Measurements from ENCODE around the gene PIP4P1.
A peak's percentile ranks its signal among the peaks of the same experiment; 100 is the strongest.

Gene PIP4P1

DNA sequence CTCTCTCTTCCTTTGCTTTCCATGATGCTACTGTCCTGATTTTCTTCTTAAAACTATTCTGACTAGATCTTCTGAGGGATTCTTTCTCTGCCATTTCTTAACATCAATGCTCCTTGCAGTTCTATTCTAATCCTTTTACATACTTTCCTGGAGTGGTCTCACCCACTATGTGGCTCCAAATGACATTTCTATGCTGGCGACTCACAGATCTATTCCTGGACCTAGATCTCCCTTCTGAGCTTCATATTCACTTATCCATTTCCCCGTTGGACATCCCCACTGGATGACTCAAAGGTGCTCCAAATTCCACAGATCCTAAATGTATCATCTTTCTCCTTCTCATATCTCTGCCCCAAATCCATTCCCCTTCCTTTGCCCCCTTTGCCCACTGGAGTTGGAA, 52.0 kb downstream of the PIP4P1 start:
- DNase-seq (ENCODE audit: low spot score) (peak; percentile 20), FAIRE-seq (no peak)

Data from RCC 7860 (cell line).